ENCODE results near the gene KRT33B. TPM values are rescaled to one million over a fixed set of nuclear protein-coding genes. Genes with fewer than 3 reads are reported as not detected.

The KRT33B gene
- total RNA-seq, 1 experiment from 2014 or later: not detected

DNA sequence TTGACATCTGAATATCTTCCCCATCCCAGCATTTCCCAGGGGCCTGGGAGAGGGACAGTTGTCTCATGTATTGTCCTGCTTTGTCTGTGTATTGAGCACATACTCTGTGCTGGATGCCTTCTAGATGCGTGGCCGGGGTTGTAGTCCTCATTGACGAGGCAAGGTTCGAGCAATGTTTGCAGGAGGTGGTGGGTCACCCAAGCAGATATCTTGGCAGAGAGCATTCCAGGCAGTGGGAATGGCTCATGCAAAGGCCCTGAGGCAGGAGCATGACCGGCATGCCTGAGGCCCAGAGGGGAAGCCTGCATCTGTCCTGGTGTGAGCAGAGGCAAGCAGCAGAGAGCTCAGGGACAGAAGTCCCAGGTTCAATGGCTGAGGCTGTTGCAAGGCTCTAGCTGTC lies 36.5 kb downstream of the KRT33B start:
- Mint-ChIP-seq H3K4me1 (ENCODE audit: insufficient read depth, unreplicated experiment) (no peaks in the 10 kb centered on the region), H3K9me3 (ENCODE audit: unreplicated experiment) (no peaks in the 10 kb centered on the region), H3K27ac (ENCODE audit: low read depth, unreplicated experiment) (no peak overlapping the region), H3K27me3 (ENCODE audit: insufficient read depth, unreplicated experiment) (peaks cover 11% of the 10 kb centered on the region), H3K36me3 (ENCODE audit: insufficient read depth, unreplicated experiment) (no peaks in the 10 kb centered on the region), H3K4me3 (ENCODE audit: unreplicated experiment) (no peak overlapping the region)
- ChIA-PET CTCF (interaction anchor here (0.6 to 2.0 kb wide), 3 partner anchors 11 to 487 kb away, joined by 3 to 15 read pairs (median 4); no protein-coding TSS in a partner anchor), POLR2A (interaction anchor here (1.5 kb wide), 1 partner anchor 16 kb away, joined by 3 read pairs; no protein-coding TSS in a partner anchor)
- DNase-seq (ENCODE audit: unreplicated experiment): no peak
- intact Hi-C loops (cut with micrococcal nuclease): no loop called here
- no TSS peak for BruUV-seq (replicated peaks)
- TF ChIP-seq, protein P1, sequence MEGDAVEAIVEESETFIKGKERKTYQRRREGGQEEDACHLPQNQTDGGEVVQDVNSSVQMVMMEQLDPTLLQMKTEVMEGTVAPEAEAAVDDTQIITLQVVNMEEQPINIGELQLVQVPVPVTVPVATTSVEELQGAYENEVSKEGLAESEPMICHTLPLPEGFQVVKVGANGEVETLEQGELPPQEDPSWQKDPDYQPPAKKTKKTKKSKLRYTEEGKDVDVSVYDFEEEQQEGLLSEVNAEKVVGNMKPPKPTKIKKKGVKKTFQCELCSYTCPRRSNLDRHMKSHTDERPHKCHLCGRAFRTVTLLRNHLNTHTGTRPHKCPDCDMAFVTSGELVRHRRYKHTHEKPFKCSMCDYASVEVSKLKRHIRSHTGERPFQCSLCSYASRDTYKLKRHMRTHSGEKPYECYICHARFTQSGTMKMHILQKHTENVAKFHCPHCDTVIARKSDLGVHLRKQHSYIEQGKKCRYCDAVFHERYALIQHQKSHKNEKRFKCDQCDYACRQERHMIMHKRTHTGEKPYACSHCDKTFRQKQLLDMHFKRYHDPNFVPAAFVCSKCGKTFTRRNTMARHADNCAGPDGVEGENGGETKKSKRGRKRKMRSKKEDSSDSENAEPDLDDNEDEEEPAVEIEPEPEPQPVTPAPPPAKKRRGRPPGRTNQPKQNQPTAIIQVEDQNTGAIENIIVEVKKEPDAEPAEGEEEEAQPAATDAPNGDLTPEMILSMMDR (IDR thresholded peaks at IDR 0.05; ENCODE audit: unreplicated experiment): no peak

DNA sequence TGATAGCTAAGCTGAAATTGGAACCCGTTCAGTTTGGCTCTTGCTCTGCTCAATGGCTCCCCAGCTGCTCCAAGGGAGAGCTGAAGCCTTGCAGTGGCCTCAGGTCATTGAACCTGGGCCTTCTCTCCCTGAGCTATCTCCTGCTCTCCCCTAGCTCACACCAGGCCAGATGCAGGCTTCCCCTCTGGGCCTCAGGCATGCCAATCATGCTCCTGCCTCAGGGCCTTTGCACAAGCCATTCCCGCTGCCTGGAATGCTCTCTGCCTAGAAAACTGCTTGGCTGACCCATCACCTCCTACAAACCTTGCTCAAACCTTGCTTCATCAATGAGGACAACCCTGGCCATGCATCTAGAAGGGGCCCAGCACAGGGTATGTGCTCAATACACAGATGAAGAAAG lies 37.4 kb downstream of the KRT33B start:
- CTCF ChIA-PET: interaction anchor here (0.5 to 2.0 kb wide), 5 partner anchors 10 to 387 kb away, joined by 3 to 15 read pairs (median 3); no protein-coding TSS in a partner anchor
- BruUV-seq (replicated peaks): no TSS peak
- intact Hi-C loops (cut with micrococcal nuclease): no loop called here

DNA sequence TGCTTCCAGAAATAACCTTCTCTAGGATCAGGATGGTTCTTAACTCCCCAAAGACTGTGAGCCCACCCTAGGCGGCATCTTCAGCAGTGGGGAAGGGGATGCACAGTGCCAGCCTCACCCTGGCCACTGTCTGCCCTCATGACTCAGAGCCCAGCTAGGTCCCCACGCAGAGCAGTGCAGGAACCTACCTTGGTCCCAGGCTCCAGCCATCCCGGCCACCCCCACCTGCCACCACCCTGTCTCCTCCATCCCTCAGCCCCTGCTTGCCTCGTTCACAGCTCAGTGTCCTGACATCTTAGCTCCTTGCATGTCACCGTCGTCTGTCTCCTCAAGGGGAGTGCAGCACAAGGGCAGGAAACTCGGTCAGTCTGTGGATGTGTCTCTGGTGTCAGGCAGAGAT lies 38.0 kb downstream of the KRT33B start:
- no peaks in the 10 kb centered on the region for H3K36me3 Mint-ChIP-seq (ENCODE audit: insufficient read depth, unreplicated experiment)
- no peak overlapping the region for H3K4me3 Mint-ChIP-seq (ENCODE audit: unreplicated experiment)
- no TSS peak for BruUV-seq (replicated peaks)
- H3K4me1 Mint-ChIP-seq (ENCODE audit: insufficient read depth, unreplicated experiment): no peaks in the 10 kb centered on the region
- H3K9me3 Mint-ChIP-seq (ENCODE audit: unreplicated experiment): no peaks in the 10 kb centered on the region
- intact Hi-C loops (cut with micrococcal nuclease): no loop called here
- CTCF ChIA-PET: interaction anchor here (0.6 to 2.0 kb wide), 5 partner anchors 9 to 435 kb away, joined by 3 to 15 read pairs (median 4); no protein-coding TSS in a partner anchor
- no peak for DNase-seq (ENCODE audit: unreplicated experiment)
- peaks cover 11% of the 10 kb centered on the region for H3K27me3 Mint-ChIP-seq (ENCODE audit: insufficient read depth, unreplicated experiment)
- POLR2A ChIA-PET: interaction anchor here (0.5 to 1.5 kb wide), 3 partner anchors 17 to 497 kb away, joined by 3 to 4 read pairs (median 3); no protein-coding TSS in a partner anchor
- TF ChIP-seq, protein P1 (IDR thresholded peaks at IDR 0.05; ENCODE audit: unreplicated experiment): no peak
- no peak overlapping the region for H3K27ac Mint-ChIP-seq (ENCODE audit: low read depth, unreplicated experiment)

More for the DNA sequence above, 37.4 kb downstream of the KRT33B start:
- Mint-ChIP-seq H3K9me3 (ENCODE audit: unreplicated experiment) (no peaks in the 10 kb centered on the region), H3K4me1 (ENCODE audit: insufficient read depth, unreplicated experiment) (no peaks in the 10 kb centered on the region), H3K36me3 (ENCODE audit: insufficient read depth, unreplicated experiment) (no peaks in the 10 kb centered on the region), H3K4me3 (ENCODE audit: unreplicated experiment) (no peak overlapping the region), H3K27me3 (ENCODE audit: insufficient read depth, unreplicated experiment) (peaks cover 11% of the 10 kb centered on the region), H3K27ac (ENCODE audit: low read depth, unreplicated experiment) (no peak overlapping the region)
- TF ChIP-seq, protein P1 (IDR thresholded peaks at IDR 0.05; ENCODE audit: unreplicated experiment): no peak
- POLR2A ChIA-PET: interaction anchor here (0.5 to 1.5 kb wide), 3 partner anchors 16 to 498 kb away, joined by 3 to 4 read pairs (median 3); no protein-coding TSS in a partner anchor
- no peak for DNase-seq (ENCODE audit: unreplicated experiment)

DNA sequence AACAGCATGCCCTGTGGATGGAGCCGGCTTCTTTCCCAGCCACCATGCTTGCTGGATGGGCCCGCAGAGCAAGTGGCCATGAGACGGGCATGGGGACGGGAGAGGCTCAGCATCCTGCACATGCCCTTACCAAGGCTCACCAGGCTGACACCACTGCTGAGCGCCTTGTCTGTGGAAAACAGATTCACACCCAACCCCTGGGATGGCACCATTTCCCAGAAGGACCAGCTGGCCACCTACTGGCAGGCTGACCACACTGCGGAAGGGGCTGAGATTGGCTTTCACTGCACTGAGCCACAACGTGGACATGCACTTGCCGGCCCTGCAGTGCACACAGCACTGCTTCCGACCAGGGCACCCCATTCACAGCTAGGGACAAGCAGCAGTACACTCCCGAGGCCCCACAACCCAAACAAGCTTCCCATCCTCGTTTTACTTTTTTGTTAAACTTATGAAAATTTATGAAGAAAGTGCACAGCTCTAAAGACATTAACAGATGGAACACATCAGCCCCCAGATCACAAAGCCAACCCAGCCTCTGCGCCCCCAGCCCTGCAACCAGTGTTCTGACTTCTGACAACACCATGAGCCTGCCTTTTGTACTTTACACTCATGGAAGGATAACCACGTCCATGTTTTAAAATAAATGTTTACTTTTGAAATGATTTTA lies 40.2 kb downstream of the KRT33B start:
- Mint-ChIP-seq H3K9me3 (ENCODE audit: unreplicated experiment) (no peaks in the 10 kb centered on the region), H3K36me3 (ENCODE audit: insufficient read depth, unreplicated experiment) (no peaks in the 10 kb centered on the region), H3K27me3 (ENCODE audit: insufficient read depth, unreplicated experiment) (no peaks in the 10 kb centered on the region), H3K4me3 (ENCODE audit: unreplicated experiment) (no peak overlapping the region), H3K4me1 (ENCODE audit: insufficient read depth, unreplicated experiment) (no peaks in the 10 kb centered on the region), H3K27ac (ENCODE audit: low read depth, unreplicated experiment) (no peak overlapping the region)
- TF ChIP-seq, protein P1 (IDR thresholded peaks at IDR 0.05; ENCODE audit: unreplicated experiment): peak; percentile 69
- peak; percentile 62 for DNase-seq (ENCODE audit: unreplicated experiment)
- intact Hi-C loops (cut with micrococcal nuclease): loop anchor here (1.0 to 10.0 kb wide), 5 partner anchors 337 to 705 kb away; no protein-coding TSS in a partner anchor
- BruUV-seq (replicated peaks): no TSS peak
- POLR2A ChIA-PET: interaction anchor here (0.7 to 1.1 kb wide), 6 partner anchors 8 to 470 kb away, joined by 3 read pairs; partner anchors contain the start of gene KRT15
- CTCF ChIA-PET: interaction anchor here (0.5 to 1.8 kb wide), 16 partner anchors 8 to 537 kb away, joined by 3 to 6 read pairs (median 4); no protein-coding TSS in a partner anchor

Data from MCF 10A (cell line).